GM19023 (cell line): ENCODE results near the gene TMEM156.
"Not testable (repeated sequence)": the region's sequence is repeated elsewhere in the genome, so short reads cannot be mapped to it uniquely, and the experiment has no call there.

Experiments used
- ATAC-seq: cut with Tn5 transposase; IDR thresholded peaks from one replicate; pipeline ENCODE4 v1.9.1; 2021; ENCODE audit warnings: mild to moderate bottlenecking, moderate library complexity; ENCODE audit not compliant: unreplicated experiment

Gene TMEM156

GRCh38 chr4:39043861-39044363, 11.7 kb upstream of the TMEM156 start:
- no peak for ATAC-seq

- ATAC-seq, result no peak
Observed at GRCh38 chr4:39043058-39043860, 11.1 kb upstream of the TMEM156 start.

- no peak for ATAC-seq
Observed at GRCh38 chr4:39042366-39042765, 10.2 kb upstream of the TMEM156 start.

GRCh38 chr4:39039108-39039507, 6.9 kb upstream of the TMEM156 start:
- ATAC-seq, result no peak

GRCh38 chr4:39037941-39038340, 5.7 kb upstream of the TMEM156 start:
- ATAC-seq, result no peak

- ATAC-seq, result no peak
Observed at GRCh38 chr4:39037491-39037825, 5.2 kb upstream of the TMEM156 start.

GRCh38 chr4:39036172-39036571, 4.0 kb upstream of the TMEM156 start:
- no peak for ATAC-seq

GRCh38 chr4:39031590-39032020, 604 bp downstream of the TMEM156 start:
- not testable (repeated sequence) for ATAC-seq

- no peak for ATAC-seq
Observed at GRCh38 chr4:39030725-39031124, 1.5 kb downstream of the TMEM156 start.

GRCh38 chr4:39029752-39030694, 2.2 kb downstream of the TMEM156 start:
- ATAC-seq, result peak; percentile 35

- no peak for ATAC-seq
Observed at GRCh38 chr4:39026096-39026495, 6.1 kb downstream of the TMEM156 start.

- ATAC-seq, result no peak
Observed at GRCh38 chr4:39025552-39026085, 6.6 kb downstream of the TMEM156 start.

- no peak for ATAC-seq
Observed at GRCh38 chr4:39024311-39024865, 7.8 kb downstream of the TMEM156 start.

GRCh38 chr4:39023059-39023458, 9.2 kb downstream of the TMEM156 start:
- ATAC-seq, result no peak

- ATAC-seq, result no peak
Observed at GRCh38 chr4:39022241-39022640, 10.0 kb downstream of the TMEM156 start.

GRCh38 chr4:39021631-39022030, 10.6 kb downstream of the TMEM156 start:
- no peak for ATAC-seq

GRCh38 chr4:39020130-39020529, 12.1 kb downstream of the TMEM156 start:
- no peak for ATAC-seq

GRCh38 chr4:39014028-39014427, 18.2 kb downstream of the TMEM156 start:
- no peak for ATAC-seq

GRCh38 chr4:39004758-39005157, 27.5 kb downstream of the TMEM156 start:
- ATAC-seq, result no peak

- not testable (repeated sequence) for ATAC-seq
Observed at GRCh38 chr4:39002058-39002457, 30.2 kb downstream of the TMEM156 start.

GRCh38 chr4:38995660-38996005, 36.6 kb downstream of the TMEM156 start:
- no peak for ATAC-seq
